ENCODE results near the gene CITED1. TPM values are rescaled to one million over a fixed set of nuclear protein-coding genes. Genes with fewer than 3 reads are reported as not detected.

Gene CITED1
- total RNA-seq, 1 experiment from 2014 or later, result 0.36 TPM

- no peak overlapping the region for H3K27ac ChIP-seq (ENCODE audit: low read length)
- CTCF ChIA-PET, result no interaction called here
- intact Hi-C loops (cut with micrococcal nuclease; ENCODE audit: unreplicated experiment) (no loop called here), in situ Hi-C loops (cut with HindIII; ENCODE audit: low pct_unique_long_range_greater_than_20kb, low sequenced_read_pairs) (no loop called here)
- POLR2A ChIA-PET, result no interaction called here
- H3K36me3 ChIP-seq (ENCODE audit: control insufficient read depth, insufficient read depth, low read length), result no peaks in the 10 kb centered on the region
- no TSS peak for BruUV-seq (replicated peaks)
- H3K9me3 ChIP-seq (ENCODE audit: control insufficient read depth, insufficient read depth, low read depth, low read length), result no peaks in the 10 kb centered on the region
- no peak for TF ChIP-seq REST (IDR thresholded peaks at IDR 0.05; ENCODE audit: insufficient read depth in 1 of 2, low read depth in 2 of 2, low read length in 1 of 2)
- peak; percentile 14; the same call in 1 of the 2 replicates for TF ChIP-seq CTCF (IDR thresholded peaks at IDR 0.05)
- no peak for TF ChIP-seq SIN3A (IDR thresholded peaks at IDR 0.05; ENCODE audit: borderline replicate concordance, insufficient read depth, low read depth, low read length)
- no peak for DNase-seq (ENCODE audit: low read depth, low spot score)
- no peak overlapping the region for H3K4me3 ChIP-seq (ENCODE audit: low read depth in 2 of 2, low read length in 2 of 2)
- H3K4me1 ChIP-seq (ENCODE audit: control insufficient read depth, insufficient read depth, low read length), result no peaks in the 10 kb centered on the region
- no peaks in the 10 kb centered on the region for H3K27me3 ChIP-seq (ENCODE audit: control insufficient read depth, insufficient read depth, low read length)
- ATAC-seq, result no peak
Observed at GRCh38 chrX:72294497-72294896, 11.2 kb downstream of the CITED1 start.

- BruUV-seq (replicated peaks), result no TSS peak
- H3K4me3 ChIP-seq (ENCODE audit: low read depth in 2 of 2, low read length in 2 of 2), result no peak overlapping the region
- H3K27ac ChIP-seq (ENCODE audit: low read length), result no peak overlapping the region
- no peak for TF ChIP-seq TCF7L2 (IDR thresholded peaks at IDR 0.05; ENCODE audit: low read depth, low read length)
- TF ChIP-seq CTCF (IDR thresholded peaks at IDR 0.05), result no peak
- no peak for TF ChIP-seq REST (IDR thresholded peaks at IDR 0.05; ENCODE audit: insufficient read depth in 1 of 2, low read depth in 2 of 2, low read length in 1 of 2)
- no peak for TF ChIP-seq SIN3A (IDR thresholded peaks at IDR 0.05; ENCODE audit: borderline replicate concordance, insufficient read depth, low read depth, low read length)
- no peak for TF ChIP-seq POLR2AphosphoS5 (IDR thresholded peaks at IDR 0.05; ENCODE audit: low read depth, low read length)
- no peaks in the 10 kb centered on the region for H3K4me1 ChIP-seq (ENCODE audit: control insufficient read depth, insufficient read depth, low read length)
- no peaks in the 10 kb centered on the region for H3K27me3 ChIP-seq (ENCODE audit: control insufficient read depth, insufficient read depth, low read length)
- CTCF ChIA-PET, result no interaction called here
- no peaks in the 10 kb centered on the region for H3K36me3 ChIP-seq (ENCODE audit: control insufficient read depth, insufficient read depth, low read length)
- no peak for DNase-seq (ENCODE audit: low read depth, low spot score)
- intact Hi-C loops (cut with micrococcal nuclease; ENCODE audit: unreplicated experiment) (no loop called here), in situ Hi-C loops (cut with HindIII; ENCODE audit: low pct_unique_long_range_greater_than_20kb, low sequenced_read_pairs) (no loop called here)
- POLR2A ChIA-PET, result no interaction called here
- H3K9me3 ChIP-seq (ENCODE audit: control insufficient read depth, insufficient read depth, low read depth, low read length), result no peaks in the 10 kb centered on the region
- no peak for ATAC-seq
Observed at GRCh38 chrX:72282302-72282701, 23.4 kb downstream of the CITED1 start.
